GM19372 (cell line): ENCODE results near the gene LMO1.

Source experiments
- ATAC-seq: cut with Tn5 transposase; IDR thresholded peaks from one replicate; pipeline ENCODE4 v1.9.1; 2021; ENCODE audit warnings: mild to moderate bottlenecking, low read depth, moderate library complexity; ENCODE audit not compliant: unreplicated experiment

The LMO1 gene

GRCh38 chr11:8230178-8230859 lies 33.4 kb downstream of the LMO1 start:
- ATAC-seq: no peak

GRCh38 chr11:8229299-8230177 lies 34.1 kb downstream of the LMO1 start:
- ATAC-seq: no peak

- no peak for ATAC-seq
Measured at GRCh38 chr11:8228231-8228630, 35.4 kb downstream of the LMO1 start.

GRCh38 chr11:8227156-8228152 lies 36.2 kb downstream of the LMO1 start:
- no peak for ATAC-seq

- ATAC-seq: no peak
Measured at GRCh38 chr11:8225589-8226036, 38.1 kb downstream of the LMO1 start.

GRCh38 chr11:8224711-8225110 lies 39.0 kb downstream of the LMO1 start:
- no peak for ATAC-seq

- no peak for ATAC-seq
Measured at GRCh38 chr11:8224161-8224591, 39.5 kb downstream of the LMO1 start.

GRCh38 chr11:8223513-8223900 lies 40.2 kb downstream of the LMO1 start:
- no peak for ATAC-seq

GRCh38 chr11:8222820-8223512 lies 40.7 kb downstream of the LMO1 start:
- ATAC-seq: no peak

GRCh38 chr11:8221917-8222495 lies 41.7 kb downstream of the LMO1 start:
- ATAC-seq: no peak

- ATAC-seq: no peak
Measured at GRCh38 chr11:8221046-8221723, 42.5 kb downstream of the LMO1 start.

- ATAC-seq: no peak
Measured at GRCh38 chr11:8220261-8221045, 43.2 kb downstream of the LMO1 start.

GRCh38 chr11:8219257-8220021 lies 44.2 kb downstream of the LMO1 start:
- ATAC-seq: no peak

GRCh38 chr11:8218840-8219239 lies 44.8 kb downstream of the LMO1 start:
- no peak for ATAC-seq

- no peak for ATAC-seq
Measured at GRCh38 chr11:8218409-8218808, 45.3 kb downstream of the LMO1 start.

- ATAC-seq: no peak
Measured at GRCh38 chr11:8217926-8218325, 45.8 kb downstream of the LMO1 start.

GRCh38 chr11:8217136-8217535 lies 46.5 kb downstream of the LMO1 start:
- ATAC-seq: no peak

- no peak for ATAC-seq
Measured at GRCh38 chr11:8213376-8213775, 50.3 kb downstream of the LMO1 start.
